Measurements from ENCODE around the gene TMEM127. TPM values are rescaled to one million over a fixed set of nuclear protein-coding genes. Genes with fewer than 3 reads are reported as not detected.

TMEM127 gene
- total and polyA plus RNA-seq, 9 donors, result 26.9 to 55.1 (median 46.3) TPM

- Histone ChIP-seq H3K4me1 (ENCODE audit: insufficient read depth) (no peaks in the 10 kb centered on the region), H3K9me3 (no peaks in the 10 kb centered on the region), H3K4me3 (no peak overlapping the region), H3K27me3 (no peaks in the 10 kb centered on the region), H3K27ac (no peak overlapping the region), H3K36me3 (no peaks in the 10 kb centered on the region)
- no peak for DNase-seq
- TF ChIP-seq EP300 (IDR thresholded peaks at IDR 0.05) (no peak), POLR2A (IDR thresholded peaks at IDR 0.05) (no peak), CTCF (IDR thresholded peaks at IDR 0.05) (no peak)
- 73 to 81% (median 79%) methylated on average over 5 of the region's 5 CpGs for WGBS, 3 donors
- intact Hi-C loops (cut with DNase I), result no loop called here
Observed at GRCh38 chr2:96241900-96242611, 23.7 kb downstream of the TMEM127 start.

GRCh38 chr2:96241227-96241626, 24.6 kb downstream of the TMEM127 start:
- H3K4me1 ChIP-seq (ENCODE audit: insufficient read depth), result no peaks in the 10 kb centered on the region
- 76 to 87% (median 85%) methylated on average over 2 of the region's 2 CpGs for WGBS, 3 donors
- intact Hi-C loops (cut with DNase I), result no loop called here
- no peaks in the 10 kb centered on the region for H3K27me3 ChIP-seq
- H3K9me3 ChIP-seq, result no peaks in the 10 kb centered on the region
- H3K4me3 ChIP-seq, result no peak overlapping the region
- H3K36me3 ChIP-seq, result no peaks in the 10 kb centered on the region
- DNase-seq, result no peak
- no peak overlapping the region for H3K27ac ChIP-seq
- TF ChIP-seq POLR2A (IDR thresholded peaks at IDR 0.05) (no peak), EP300 (IDR thresholded peaks at IDR 0.05) (no peak), CTCF (IDR thresholded peaks at IDR 0.05) (no peak)

- H3K4me1 ChIP-seq (ENCODE audit: insufficient read depth), result no peaks in the 10 kb centered on the region
- H3K27ac ChIP-seq, result no peak overlapping the region
- intact Hi-C loops (cut with DNase I), result no loop called here
- DNase-seq, result no peak
- WGBS, 3 donors, result 88 to 93% (median 91%) methylated on average over 9 of the region's 9 CpGs
- no peaks in the 10 kb centered on the region for H3K36me3 ChIP-seq
- TF ChIP-seq CTCF (IDR thresholded peaks at IDR 0.05), result no peak
- no peak for TF ChIP-seq EP300 (IDR thresholded peaks at IDR 0.05)
- no peak for TF ChIP-seq POLR2A (IDR thresholded peaks at IDR 0.05)
- H3K27me3 ChIP-seq, result no peaks in the 10 kb centered on the region
- no peak overlapping the region for H3K4me3 ChIP-seq
- H3K9me3 ChIP-seq, result no peaks in the 10 kb centered on the region
Observed at GRCh38 chr2:96240341-96241038, 25.3 kb downstream of the TMEM127 start.

- H3K27me3 ChIP-seq, result no peaks in the 10 kb centered on the region
- H3K4me3 ChIP-seq, result no peak overlapping the region
- TF ChIP-seq CTCF (IDR thresholded peaks at IDR 0.05) (no peak), EP300 (IDR thresholded peaks at IDR 0.05) (no peak), POLR2A (IDR thresholded peaks at IDR 0.05) (no peak)
- no peak for DNase-seq
- no peaks in the 10 kb centered on the region for H3K9me3 ChIP-seq
- intact Hi-C loops (cut with DNase I), result no loop called here
- H3K4me1 ChIP-seq (ENCODE audit: insufficient read depth), result no peaks in the 10 kb centered on the region
- no peaks in the 10 kb centered on the region for H3K36me3 ChIP-seq
- H3K27ac ChIP-seq, result no peak overlapping the region
- 90 to 95% (median 92%) methylated on average over 9 of the region's 9 CpGs for WGBS, 3 donors
Observed at GRCh38 chr2:96239745-96240264, 26.0 kb downstream of the TMEM127 start.

Data from ovary (tissue), 9 donors.